HG03196 (cell line): ENCODE data around the gene ZNF628.
A peak's percentile ranks its signal among the peaks of the same experiment; 100 is the strongest.

Source experiments
- ATAC-seq: cut with Tn5 transposase; IDR thresholded peaks from one replicate; pipeline ENCODE4 v1.9.1; 2021; ENCODE audit not compliant: unreplicated experiment

ZNF628 gene

DNA sequence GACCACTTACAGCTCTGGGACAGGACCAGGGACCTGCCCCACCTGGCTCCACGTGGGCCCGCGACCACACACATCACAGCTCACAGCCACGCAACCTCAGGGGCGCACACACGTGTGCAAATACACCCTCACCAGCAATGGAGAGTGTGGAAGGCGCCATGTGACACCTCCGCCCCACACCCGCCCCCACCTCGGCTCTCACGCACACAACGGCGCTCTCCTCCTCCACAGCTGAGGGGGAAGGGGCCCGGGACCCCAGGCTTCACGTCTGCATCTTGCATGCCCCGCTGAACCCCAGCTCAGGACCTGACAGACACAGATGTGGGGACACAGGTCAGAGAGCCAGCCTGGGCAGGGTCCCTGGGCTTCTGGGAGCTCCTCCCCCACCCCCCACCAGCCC lies 26.9 kb upstream of the ZNF628 start:
- no peak for ATAC-seq

DNA sequence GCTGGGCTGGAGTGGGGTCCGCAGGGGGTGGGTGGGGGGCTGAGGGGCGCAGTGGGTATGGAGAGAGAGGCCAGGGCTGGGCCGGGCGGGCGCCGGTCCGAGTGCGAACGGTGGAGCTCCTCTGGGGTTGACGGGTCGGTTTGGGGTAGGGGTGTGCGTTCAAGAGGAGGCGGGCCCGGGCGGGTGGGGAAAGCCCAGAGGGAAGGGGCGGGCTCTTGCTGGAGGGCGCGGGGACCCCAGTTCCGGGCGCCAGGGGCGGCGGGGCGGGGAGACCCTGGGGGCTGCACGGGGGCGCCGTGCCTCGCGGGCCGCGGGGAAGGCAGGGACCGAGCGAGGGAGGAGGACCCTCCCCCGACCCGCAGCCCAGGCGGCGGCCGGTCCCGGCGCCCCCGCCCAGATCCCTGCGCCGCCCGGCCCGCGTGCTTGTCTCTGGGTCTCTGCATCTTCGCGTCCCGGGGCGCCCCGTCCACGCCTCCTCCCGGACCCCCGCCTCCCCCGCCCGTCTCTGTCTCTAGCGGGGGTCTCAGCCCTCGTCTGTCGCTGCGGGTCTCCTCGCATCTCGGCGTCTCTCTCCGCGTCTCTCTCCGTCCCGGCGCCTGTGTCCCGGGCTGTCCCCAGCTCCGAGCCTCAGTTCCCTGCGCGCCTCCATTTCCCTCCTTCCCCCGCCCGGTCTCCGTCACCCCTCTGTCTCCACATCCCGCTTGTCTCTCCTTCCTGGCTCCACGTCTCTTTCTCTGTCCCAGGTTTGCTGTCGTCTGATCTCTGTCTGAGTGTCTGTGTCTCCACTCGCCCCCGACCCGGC lies 25.1 kb upstream of the ZNF628 start:
- ATAC-seq, result no peak

DNA sequence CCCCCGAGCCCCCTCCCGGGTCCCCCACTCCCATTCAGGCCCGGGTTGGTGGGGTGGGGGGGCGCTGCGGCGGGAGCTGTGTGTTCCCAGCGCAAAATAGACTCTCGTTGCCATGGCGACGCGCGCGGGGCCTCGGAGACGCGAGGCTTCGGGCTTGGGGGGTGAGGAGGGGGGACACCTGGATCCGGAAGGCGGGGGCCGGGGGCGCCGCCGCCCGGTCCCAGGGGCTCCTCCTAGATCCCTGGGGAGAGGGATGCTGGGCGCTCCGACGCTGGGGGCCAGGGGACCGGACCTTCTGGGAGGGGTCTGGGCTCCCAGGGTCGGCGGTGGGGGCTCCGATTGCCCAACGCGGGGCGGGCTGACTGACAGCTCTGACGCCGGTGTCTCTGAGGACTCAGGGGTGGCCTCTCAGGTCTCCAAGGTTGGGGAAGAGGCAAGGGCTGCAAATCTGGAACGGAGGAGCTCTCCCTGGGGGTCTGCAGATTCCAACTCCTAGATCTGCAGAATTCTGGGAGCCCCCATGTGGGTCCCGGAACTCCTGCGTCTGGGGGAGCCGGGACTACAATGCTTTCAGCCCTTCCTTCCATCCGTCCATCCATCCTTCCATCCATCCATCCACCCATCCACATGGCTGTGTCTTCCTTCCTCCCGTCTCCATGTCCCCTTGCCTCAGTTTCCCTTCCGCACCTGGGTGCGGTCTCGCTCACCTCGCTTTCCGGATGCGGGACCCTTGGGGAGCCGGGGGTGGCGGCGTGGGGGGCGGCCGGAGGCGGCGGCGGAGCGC lies 24.3 kb upstream of the ZNF628 start:
- ATAC-seq, result no peak

DNA sequence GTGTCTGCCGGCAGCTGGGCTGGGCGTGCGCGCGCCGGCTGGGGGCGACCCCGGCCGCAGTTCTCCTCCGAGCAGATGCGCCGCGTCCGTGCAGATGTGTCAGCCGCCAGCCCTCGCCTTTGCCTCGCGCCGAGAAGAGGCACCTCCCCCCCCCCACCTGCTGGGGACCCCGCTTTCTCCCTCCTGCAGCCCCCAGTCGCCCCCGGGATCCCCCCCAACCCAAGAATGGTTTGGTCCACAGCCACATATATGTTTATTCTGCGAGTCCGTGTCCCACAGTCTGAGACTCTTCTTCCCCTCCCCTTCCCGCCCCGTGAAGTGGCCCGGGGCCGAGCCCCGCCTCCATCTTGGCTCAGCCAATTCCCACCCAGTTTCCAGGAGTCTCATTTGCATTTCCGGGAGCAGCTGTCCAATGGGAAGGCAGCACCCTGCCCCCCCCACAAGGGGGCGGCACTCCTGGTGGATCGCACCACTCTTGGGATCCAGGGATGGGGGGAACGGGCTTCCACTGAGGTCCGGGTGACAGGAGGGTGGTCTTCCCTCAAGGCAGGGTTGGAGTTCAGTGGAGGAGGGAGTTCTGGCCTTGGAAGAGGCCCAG lies 23.6 kb upstream of the ZNF628 start:
- no peak for ATAC-seq

DNA sequence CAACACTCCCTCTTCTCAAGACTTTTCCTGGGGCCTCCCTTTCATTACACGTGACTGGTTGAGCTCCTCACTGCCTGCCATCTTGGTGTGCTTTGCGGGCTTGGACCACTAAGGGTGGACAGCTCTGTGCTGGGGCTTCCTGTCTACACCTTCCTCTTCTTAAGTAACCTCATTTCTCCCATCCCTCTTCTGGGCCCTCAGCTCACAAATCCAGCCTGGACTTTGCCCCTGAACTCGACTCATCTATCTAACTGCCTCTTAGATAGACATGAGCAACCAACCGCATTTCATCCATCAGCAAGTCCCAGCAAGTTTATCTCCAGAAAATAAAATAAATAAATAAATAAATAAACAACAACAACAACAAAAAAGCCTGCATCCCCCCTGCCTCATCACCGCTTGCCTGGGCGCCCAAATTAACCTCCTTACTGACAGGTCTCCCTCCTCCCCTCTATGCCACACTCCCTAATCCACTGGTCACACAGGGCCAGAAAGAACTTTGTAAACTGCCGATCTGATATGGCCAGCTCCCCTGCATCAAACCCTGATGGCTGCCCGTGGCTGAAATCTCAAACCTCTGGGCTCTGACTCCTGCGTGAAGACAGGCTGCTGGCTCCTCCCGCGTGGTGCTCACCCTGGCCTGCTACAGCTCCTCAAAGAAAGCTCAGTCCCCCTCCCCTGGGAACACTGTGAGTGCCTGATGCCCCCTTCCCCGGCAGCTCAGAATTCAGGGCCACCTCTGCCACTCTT lies 22.7 kb upstream of the ZNF628 start:
- no peak for ATAC-seq

DNA sequence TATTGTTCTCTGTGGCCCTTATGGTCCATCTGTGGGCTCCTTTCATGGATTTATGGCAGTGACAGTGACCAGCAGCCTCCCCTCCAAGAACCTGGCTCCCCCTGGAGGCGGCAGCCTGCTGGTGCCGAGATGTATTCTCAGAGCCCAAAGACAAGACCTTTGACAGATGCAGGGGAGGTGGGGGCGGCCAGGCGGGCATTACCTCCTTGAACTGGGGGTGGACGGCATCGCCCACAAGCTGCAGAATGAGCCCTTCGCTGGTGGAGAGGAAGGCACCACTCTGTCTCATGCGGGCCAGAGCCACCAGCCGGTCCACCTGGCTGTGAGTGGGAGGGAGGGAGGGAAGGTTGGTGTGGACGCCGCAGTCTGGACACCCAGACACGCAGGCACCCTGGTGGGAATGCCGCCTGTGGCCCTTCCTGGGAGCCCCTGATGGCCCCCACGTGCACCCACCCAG lies 21.6 kb upstream of the ZNF628 start:
- ATAC-seq, result no peak

DNA sequence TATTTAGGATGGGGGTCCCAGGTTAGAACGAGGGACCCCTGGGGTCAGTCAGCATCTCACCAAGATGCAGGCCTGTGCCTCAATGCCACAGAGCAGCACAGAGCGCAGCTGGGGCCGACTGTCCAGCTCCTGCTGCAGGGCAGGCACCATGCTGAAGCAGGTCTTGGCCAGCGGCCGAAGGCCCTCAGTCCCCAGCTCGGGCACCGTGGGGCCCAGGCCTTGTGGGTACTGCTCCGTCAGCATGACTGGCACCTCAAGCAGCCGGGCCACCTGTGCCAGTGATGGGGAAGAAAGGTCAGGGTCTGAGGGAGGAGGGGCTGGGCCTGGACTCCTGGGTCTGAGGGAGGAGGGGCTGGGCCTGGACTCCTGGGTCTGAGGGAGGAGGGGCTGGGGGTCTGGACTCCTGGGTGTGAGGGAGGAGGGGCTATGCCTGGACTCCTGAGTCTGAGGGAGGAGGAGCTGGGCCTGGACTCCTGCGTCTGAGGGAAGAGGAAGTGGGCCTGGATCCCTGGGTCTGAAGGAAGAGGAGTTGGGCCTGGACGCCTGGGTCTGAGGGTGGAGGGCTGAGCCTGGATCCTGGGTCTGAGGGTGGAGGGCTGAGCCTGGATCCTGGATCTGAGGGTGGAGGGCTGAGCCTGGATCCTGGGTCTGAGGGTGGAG lies 20.7 kb upstream of the ZNF628 start:
- no peak for ATAC-seq

DNA sequence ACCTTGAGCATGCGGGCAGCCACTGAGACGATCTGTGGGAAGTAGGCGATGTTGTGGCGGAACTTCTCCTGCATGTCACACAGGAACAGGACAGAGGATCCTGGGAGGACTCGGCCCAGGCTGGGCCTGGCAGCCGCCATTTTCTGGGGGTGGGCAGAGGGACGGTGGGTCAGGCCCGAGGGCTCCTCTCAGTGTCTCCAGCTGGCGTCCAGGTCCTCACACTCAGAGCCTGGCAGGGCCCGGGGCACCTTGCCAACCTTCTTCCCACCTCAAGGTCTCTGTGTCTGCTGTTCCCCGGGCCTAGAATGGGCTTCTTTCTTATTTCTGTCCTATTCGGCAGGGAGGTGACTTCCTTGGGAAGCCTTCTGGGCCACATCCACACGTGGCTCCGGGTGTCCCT lies 20.1 kb upstream of the ZNF628 start:
- no peak for ATAC-seq

DNA sequence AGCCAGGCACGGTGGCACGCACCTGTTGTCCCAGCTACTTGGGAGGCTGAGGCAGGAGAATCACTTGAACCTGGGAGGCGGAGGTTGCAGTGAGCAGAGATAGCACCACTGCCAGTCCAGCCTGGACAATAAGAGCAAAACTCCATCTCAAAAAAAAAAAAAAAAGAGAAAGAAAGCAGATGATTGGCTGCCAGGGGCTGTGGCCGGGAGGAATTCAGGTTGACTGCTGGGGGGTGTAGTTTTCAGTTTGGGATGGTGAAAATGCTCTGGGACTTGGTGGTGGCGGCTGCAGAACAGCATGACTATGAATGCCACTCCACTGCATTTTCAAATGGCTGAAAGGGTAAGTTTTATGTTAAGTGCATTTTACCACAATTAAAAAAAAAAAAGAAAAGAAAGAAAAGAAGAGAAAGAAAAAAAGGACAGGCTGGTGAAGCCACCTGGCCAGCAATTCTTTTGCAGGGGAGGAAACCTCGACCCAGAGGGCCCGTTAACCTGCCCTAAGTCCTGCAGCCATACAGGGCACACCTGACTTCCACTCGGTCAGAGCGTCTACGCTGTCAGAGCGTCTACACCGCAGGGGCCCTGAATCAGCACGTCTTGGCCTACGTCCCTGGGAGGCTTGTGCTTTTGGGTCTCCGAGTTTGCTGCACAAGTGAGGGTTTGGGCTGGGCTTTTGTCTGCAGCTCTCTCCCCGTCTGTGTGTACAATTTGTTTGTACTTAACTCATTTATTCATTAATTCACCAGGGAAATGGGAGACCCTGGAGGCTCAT lies 18.5 kb upstream of the ZNF628 start:
- no peak for ATAC-seq

DNA sequence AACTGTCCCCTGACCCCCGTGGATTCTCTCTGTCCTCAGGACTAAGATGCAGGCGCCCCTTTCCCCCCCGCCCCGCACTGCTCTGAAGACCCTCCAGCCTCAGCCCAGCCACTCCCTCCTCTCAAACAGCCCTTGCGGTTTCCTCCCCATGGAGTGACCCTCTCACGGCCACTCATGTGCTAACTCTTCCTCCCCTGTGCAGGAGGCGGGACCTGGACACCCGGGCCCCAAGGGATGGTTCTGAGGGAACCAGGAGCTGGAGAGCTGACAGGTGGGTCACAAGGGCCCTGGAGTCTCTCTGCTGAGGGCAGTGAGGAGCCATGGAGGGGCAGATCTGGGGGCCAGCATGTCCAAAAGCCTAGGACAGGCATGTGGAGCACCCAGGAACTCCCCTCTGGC lies 16.9 kb upstream of the ZNF628 start:
- no peak for ATAC-seq

DNA sequence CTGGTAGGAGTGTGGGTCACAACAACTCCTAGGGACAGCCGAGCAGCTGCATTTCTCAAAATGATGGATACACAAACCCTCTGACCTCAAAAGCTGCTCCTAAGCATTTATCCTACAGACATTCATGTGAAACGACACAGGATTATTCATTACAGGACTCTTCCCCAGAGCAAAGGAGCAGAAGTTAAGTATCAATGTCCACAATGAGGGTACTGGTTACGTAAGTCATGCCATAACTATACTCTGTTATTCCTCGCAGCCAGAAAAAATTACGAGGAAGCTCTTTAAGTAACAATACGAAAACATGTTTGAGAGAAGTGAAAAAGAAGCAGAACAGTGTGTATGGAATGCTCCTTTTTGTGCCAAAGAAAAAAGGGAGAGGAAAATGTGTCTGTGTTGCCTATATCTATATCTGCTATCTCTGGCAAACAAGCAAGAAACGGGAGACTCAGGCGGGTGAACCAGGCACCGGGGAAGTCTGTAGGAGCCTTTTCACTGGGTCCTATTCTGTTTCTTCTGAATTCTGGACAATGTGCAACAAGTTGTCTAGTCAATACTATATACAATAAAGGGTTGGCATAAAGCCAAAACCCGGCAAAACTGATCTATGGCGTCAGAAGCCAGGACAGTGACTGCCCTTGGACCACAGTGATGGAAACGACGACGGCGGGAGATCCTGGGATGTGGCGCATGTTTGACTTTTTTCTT lies 16.3 kb upstream of the ZNF628 start:
- no peak for ATAC-seq

DNA sequence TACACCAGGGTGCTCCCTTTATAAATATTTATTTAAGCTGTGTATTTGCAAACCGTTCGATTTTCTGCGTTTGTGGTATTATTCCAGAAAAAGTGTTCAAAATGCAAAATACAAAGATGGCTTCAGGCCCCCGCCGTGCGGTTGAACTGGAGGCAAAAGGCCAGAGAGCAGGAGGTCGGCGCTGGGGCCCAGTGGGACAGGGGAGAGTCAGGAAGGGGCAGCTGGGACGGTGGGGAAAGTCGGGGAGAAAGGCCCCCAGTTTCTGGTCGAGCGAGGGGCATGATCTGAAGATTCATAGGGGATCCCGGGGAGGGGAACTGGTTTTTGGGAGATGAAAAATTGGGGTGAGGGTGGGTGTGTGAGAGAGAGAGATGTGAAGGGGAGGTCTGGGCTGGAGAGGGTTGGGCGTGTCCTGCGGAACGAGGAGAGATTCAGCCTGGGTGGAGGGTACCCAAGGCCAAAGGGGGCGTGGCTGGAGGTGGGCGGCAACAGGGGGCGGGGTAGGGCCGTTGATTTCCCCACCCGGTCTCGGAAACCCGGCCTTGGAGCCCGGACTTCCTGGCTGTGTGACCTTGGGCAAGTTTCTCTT lies 15.7 kb upstream of the ZNF628 start:
- no peak for ATAC-seq

DNA sequence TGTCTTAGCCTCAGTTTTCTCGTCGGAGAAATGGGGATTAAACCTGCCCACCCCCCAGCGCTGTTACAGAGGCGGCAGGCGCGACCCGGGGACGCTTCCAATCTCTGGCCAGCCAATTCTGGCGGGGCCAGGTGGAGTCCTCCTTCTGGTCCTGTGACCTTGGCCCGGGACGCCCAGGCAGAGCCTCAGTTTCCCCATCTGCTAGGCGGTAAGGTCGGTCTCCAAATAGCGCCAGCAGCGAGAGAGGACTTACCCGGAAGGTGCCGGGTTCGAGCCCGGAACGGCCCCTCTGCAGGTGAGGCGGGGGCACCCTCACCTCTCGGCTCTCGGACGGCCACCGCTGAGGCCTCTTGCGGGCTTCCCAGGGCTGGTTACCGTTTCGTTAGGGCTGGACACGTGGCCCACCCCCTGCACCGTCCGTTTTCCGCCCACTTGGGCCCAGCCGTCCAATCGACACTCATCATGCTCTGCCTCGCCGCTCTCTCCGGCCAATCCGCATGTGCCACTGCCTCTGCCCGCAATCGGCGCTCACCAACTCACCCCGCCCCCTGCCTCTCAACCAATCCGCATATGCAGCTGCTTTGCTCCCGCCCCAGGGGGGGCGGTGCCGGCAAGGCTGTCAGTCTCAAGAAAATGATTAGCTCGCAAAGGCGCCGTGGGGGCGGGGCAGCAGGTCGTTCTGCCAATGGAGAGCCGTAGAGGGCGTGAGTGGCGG lies 15.0 kb upstream of the ZNF628 start, which contains the start of gene ISOC2:
ISOC2 (minus strand) TSS at position 384 of the 715 bp plus-strand sequence. CDS start 5,156 bp downstream, outside the sequence.
- ATAC-seq, result peak; percentile 91

DNA sequence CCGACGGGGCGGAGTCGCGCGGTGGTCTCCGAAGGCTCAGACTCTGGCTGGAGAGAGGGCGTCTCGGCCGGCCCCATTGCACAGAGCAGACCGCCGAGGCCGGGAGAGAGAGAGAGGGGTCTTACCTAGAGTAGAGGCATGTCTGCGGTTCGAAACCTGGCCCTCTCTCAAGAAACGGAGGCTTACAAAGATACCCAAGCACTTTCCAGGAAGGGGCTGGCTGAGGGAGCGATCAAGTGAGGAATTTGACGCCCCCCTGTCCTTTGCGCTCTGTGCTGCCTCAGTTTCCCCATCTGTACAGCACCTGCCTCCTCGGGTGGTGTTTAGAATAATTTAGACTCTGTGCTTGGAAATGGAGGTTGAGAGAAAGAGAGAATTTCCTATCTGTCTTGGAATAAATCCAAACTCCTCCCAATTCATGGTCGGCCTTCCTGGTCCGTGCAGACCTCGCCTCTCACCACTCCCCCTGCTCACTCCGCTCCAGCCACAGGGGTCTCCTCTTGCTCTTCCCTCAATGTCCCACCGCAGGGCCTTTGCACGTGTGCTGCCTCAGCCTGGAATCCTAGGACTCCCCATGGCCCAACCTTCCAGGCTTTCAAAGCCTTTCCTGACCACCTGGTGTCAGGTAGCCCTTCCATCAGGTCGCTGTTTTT lies 14.3 kb upstream of the ZNF628 start:
- no peak for ATAC-seq

DNA sequence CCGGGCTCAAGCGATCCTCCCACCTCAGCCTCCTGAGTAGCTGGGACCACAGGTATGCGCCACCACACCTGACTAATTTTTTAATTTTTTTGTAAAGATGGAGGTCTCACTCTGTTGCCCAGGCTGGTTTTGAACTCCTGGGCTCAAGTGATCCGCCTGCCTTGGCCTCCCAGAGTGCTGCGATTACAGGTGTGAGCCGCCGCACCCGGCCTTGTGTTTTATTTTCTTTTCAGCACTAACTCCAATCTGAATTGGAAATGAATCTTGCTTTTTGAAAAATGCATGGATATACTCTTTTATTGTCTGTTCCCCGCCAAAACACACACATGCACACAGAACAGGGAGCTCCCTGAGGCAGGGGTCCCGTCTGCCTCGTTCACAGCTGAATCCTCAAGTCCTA lies 13.7 kb upstream of the ZNF628 start:
- ATAC-seq, result no peak

DNA sequence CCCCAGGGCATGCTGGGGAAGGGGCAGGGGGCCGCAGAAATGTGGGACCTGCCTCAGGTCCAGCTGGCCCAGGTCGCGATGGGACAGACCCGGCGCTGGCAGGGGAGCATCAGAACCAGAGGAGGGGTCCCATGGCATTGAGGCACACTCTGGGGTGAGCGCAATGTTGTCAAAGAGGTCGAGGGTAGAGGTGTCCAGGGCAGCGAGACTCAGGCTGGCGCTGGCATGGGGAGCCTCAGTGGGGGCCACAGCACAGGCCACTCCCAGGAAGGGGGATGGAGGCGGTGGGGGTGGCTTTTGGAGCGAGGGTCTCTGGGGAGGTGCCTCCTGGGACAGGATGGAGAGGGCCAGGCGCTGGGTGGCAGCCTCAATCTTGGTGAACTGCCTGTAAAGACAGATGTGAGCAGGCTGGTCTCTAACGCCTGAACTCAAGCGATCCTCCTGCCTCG lies 12.8 kb upstream of the ZNF628 start:
- no peak for ATAC-seq

DNA sequence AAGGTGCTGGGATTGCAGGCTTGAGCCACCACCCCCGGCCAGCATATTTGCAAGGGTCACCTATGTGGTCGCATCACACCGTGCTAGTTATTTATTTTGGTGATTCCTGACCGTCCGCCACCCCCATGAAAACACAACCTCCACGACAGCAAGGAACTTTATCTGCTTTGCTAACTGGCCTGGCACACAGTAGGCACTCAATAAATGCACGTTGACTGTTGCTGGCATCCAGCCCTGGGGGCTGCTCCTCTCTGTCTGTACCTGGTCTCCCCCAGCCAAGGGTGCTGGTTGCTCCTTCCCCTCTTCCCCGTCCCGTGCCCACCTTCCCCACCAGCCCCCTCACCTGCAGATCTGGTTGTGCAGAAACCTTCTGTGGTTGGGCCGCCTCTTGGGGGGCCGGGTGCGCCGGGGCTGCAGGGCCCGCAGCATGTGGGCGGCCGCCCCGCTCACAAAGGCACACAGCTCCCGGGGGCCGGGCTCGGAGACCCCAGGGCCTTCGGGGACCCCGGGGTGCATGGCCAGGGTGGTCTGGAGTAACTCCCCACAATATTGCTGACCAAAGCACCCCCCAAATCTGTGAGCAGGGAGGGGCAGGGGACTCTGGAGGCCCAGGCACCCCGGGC lies 12.3 kb upstream of the ZNF628 start:
- no peak for ATAC-seq
